Adipose tissue (tissue), 3 donors: ENCODE measurements around the gene SLC35C1. TPM values are rescaled to one million over a fixed set of nuclear protein-coding genes. Genes with fewer than 3 reads are reported as not detected.
"Not testable (repeated sequence)": the region's sequence is repeated elsewhere in the genome, so short reads cannot be mapped to it uniquely, and the experiment has no call there.

Experiments used
- H3K27ac ChIP-seq: one replicate; pipeline ENCODE4 v1.5.1; 2013; ENCODE audit warnings: low read depth, low read length
- WGBS, 3 donors: extraction: QIAGEN DNeasy Blood & Tissue Kit; methylation state at CpG; one replicate each; pipeline ENCODE4 v1.1.7; 2013; 5-methylcytosine and 5-hydroxymethylcytosine counted together
- polyA plus RNA-seq, 3 donors: library from polyadenylated mRNA; stranded (reverse); fragments of 200-250 nt; gene quantifications; one replicate each; pipeline ENCODE4 v1.2.3, GENCODE V29; 2013
- donor health status: healthy with polysubstance abuse.
- donor health status: Bipolar disorder and iron deficiency.
- donor health status: healthy.

Gene SLC35C1
- polyA plus RNA-seq, 3 donors, result 10.4 to 52.0 (median 15.4) TPM

DNA sequence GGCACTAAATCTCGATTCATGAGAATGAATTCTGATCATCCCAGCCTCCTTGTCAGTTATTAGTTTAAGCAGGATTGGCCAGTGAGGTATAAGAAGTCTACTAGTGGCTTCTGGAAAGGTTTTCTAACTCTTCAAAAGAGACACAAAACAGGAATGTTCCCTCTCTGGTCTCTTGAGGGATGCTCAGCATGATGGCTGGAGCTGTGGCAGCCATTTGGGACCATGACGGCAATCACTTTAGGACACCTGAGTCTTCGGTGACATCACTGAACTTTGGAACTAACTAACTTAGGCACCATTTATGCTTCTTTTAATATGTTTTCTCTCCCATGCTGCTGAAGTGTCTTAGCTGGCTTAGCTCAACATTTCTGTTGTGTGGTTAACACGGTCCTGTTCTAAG, 22.2 kb downstream of the SLC35C1 start:
- no peak overlapping the region for H3K27ac ChIP-seq
- WGBS, 3 donors, result 94 to 97% (median 96%) methylated on average over 4 of the region's 4 CpGs

DNA sequence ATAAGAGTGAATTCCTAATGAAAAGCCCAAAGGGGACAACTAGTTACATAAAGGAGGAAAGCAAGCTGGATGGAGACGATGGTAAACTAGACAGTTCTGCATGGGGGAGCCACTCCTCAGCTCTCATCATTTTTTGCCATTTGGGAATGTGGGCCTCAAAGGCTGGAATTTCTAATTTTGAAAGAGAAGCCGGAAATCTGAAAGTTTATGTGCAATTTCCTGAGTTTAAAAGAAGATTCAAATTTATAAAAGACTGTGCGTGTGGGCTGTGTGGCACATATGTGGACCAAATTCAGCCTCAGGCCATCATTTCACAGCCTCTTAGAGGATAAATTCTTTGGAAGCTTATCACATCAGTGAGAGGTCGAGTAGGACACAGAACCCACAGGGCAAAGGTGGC, 24.0 kb downstream of the SLC35C1 start:
- H3K27ac ChIP-seq, result no peak overlapping the region
- WGBS, 3 donors, result 63 to 65% (median 64%) methylated on average over 4 of the region's 4 CpGs

DNA sequence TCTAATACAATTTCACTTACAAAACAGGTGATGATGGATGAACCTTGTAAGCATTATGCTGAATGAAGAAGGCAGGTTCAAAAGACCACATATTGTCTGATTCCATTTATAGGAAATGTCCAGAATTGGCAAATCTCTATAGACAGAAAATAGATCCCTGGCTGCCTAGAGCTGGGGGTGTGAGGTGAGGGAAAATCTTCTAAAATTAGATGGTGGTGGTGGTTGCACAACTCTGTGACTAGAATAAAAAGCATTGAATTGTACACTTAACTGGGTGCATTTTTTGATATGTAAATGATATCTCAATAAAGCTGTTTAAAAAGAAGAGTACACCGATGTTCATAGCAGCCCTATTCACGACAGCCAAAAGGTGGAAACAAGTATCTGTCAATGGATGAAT, 25.6 kb downstream of the SLC35C1 start:
- WGBS, 3 donors, result 94 to 95% (median 95%) methylated on average over 2 of the region's 2 CpGs
- H3K27ac ChIP-seq, result no peak overlapping the region

DNA sequence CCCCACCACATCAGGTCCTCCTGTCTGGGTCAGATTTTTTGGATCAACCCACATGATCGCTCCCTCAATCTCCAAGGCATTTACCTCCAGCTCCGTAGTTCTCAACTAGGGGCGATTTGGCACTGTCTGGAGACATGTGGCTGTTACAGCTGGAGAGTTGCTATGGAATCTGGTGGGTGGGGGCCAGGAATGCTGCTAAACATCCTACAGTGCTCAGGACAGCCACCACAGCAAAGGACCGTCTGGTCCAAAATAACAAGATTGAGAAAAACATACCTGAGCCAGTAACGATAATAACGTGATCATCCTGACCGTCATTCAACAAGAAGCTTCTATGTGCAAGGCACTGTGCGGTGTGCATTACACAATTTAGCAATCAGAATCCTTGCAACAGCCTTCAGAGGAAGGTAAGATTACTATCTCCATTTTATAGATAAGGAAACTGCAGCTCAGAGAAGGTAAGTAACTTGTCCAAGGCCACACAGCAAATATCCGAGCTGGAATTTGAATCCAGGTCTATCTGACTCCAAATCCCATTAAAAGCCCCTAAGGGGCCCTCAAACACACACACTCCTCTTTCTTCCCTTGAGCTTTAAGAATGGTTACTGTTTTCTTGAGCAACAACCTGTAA, 28.0 kb downstream of the SLC35C1 start:
- 76 to 86% (median 83%) methylated on average over 9 of the region's 9 CpGs for WGBS, 3 donors
- no peak overlapping the region for H3K27ac ChIP-seq

DNA sequence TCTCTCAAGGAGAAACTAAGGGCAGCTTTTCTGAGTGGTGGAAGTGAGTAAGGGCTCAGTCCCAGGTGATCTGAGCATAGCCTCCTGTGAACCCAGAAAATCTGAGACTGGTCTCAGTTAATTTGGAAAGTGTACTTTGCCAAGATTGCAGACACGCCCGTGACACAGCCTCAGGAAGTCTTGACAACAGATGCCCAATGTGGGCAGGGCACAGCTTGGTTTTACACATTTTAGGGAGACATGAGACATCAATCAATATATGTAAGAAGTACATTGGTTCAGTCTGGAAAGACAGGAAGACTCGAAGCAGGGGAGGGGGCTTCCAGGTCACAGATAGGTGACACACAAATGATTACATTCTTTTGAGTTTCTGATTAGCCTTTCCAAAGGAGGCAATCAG, 28.8 kb downstream of the SLC35C1 start:
- WGBS, 3 donors, result 58 to 63% (median 58%) methylated on average over 3 of the region's 3 CpGs
- no peak overlapping the region for H3K27ac ChIP-seq

DNA sequence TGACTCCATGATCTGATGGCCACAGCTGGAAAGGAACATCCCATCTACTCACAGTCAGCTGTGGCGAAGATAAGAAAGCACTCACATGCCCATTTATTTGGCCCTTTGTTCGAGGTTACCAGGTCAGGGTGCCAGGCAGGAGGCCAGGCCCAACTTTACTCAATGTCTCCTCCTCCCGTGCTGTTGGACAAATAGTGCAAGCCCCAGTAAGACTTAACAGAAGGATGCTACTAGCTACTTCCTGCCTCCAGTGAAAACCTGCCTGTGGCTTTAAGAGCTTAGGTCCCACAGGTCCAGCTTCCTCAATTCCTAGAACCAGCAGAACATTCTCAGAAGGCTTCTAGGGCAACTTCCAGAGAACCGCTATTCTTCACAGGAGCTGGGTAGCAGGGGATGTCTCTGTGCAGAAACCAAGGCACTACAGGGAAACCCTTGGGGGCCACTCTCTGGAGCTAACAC, 29.4 kb downstream of the SLC35C1 start:
- no peak overlapping the region for H3K27ac ChIP-seq
- WGBS, 3 donors, result 42 to 50% (median 45%) methylated on average over 4 of the region's 4 CpGs

DNA sequence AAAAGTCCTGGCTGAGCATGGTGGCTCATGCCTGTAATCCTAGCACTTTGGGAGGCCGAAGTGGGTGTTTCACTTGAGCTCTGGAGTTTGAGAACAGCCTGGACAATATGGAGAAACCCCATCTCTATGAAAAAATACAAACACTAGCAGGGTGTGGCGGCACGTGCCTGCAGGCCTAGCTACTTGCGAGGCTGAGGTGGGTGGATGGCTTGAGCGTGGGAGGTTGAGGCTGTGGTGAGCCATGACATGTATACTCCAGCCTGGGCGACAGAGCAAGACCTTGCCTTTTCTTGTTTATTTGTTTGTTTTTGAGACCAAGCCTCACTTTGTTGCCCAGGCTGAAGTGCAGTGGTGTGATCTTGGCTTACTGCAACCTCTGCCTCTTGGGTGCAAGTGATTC, 34.3 kb downstream of the SLC35C1 start:
- 90 to 93% (median 92%) methylated on average over 6 of the region's 6 CpGs for whole genome bisulfite sequencing, 3 donors
- H3K27ac ChIP-seq, result no peak overlapping the region

DNA sequence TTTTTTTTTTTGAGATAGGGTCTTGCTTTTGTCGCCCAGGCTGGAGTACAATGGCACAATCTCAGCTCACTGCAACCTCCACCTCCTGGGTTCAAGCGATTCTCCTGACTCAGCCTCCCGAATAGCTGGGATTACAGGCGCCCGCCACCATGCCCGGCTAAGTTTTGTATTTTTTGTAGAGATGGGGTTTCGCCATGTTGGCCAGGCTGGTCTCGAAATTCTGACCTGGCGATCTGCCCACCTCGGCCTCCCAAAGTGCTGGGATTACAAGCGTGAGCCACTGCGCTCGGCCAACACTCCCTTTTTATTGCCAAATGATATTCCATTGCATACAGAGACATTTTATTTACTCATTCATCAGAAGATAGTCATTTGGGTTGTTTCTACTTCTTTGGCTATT, 35.3 kb downstream of the SLC35C1 start:
- WGBS, 3 donors, result 83 to 90% (median 88%) methylated on average over 13 of the region's 13 CpGs
- not testable (repeated sequence) for H3K27ac ChIP-seq

DNA sequence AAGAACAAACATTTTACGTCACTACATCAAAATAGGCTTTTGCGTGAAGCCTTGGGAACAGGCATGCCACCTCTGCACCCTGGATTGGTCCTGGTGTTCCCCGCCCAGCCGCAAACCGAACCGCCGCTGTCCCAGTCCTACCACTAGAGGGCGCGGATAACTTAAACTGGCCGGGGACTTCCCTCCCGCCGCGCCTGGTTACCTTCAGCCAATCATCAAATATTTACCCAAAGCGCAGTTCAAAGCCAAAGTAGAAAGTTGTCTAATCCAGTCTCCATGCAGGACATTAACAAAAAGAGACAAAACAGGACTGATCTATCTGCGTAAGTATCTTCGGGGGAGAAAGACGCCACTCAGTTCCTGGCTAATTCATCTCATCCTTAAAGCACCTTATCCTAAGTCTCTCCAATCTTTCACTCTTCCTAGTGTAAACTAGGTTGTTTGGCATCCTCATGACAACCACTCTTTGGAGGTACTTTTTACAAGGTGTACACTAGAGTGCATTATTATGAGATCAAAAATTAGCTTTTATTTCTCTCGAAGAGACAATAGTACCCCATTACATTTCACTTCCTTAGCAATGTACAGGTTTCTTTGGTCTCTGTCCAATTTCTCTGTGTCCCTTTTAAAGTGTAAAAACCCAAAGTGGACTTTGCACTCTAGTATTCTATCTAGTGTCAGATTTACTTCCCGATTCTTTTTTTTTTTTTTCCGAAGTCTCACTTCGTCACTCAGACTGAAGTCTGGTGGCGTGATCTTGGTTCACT, 38.4 kb downstream of the SLC35C1 start:
- H3K27ac ChIP-seq, result no peak overlapping the region
- 8 to 19% (median 18%) methylated on average over 22 of the region's 22 CpGs for WGBS, 3 donors

DNA sequence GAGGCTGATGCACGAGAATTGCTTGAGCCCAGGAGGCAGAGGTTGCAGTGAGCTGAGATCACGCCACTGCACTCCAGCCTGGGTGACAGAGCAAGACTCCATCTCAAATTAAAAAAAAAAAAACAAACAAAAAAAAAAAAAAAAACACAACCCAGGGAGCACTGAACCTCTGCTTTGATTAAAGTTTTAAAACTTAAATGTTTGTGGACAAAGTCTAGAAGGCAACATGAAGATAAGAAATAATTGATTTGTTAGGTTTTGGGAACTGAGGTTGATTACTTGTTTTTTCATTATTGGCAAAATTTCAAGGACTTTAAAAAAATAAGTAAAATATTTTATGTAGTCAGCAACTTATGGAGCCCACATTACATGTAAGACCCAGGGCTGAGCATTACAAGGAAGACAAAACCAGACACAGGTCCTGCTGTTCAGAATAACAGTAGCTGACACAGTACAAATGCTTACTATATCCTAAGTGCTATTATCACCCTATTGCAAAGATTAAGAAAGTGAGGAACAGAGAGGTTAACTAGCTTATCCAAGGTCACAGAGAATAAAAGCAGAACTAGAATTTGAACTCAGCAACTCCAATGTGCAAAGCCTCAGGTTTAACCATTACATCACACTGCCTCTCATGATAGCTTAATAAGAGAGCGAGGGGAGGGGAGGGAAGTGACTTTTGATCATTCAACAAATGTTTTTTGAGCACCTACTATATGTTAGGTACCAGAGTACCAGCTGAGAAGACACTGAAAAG, 40.1 kb downstream of the SLC35C1 start:
- WGBS, 3 donors, result 76 to 85% (median 82%) methylated on average over 3 of the region's 3 CpGs
- H3K27ac ChIP-seq, result no peak overlapping the region

DNA sequence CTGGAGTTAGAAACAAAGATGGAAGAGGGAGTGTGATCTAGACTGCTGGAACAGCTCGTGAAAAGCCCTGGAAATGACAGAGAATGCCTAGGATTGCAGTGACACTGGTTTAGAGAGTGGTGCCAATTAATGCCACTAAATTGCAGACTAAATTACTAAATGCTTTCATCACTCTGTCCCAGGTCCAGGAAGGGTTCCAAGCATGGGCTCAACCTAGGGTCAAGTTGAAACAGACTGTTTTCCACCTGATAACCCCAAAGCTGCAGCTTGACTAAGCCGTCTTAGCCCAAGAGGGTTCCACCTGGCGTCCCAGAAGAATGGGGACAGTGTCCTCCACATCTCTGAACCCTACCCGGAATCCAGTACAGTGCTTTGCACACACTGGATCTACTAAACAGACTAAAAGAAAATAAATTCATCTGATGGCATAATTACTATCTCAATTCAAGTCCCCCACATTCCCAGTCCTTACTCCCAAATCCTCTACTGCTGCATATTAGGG, 41.3 kb downstream of the SLC35C1 start:
- no peak overlapping the region for H3K27ac ChIP-seq
- WGBS, 3 donors, result 82 to 84% (median 83%) methylated on average over 4 of the region's 4 CpGs

DNA sequence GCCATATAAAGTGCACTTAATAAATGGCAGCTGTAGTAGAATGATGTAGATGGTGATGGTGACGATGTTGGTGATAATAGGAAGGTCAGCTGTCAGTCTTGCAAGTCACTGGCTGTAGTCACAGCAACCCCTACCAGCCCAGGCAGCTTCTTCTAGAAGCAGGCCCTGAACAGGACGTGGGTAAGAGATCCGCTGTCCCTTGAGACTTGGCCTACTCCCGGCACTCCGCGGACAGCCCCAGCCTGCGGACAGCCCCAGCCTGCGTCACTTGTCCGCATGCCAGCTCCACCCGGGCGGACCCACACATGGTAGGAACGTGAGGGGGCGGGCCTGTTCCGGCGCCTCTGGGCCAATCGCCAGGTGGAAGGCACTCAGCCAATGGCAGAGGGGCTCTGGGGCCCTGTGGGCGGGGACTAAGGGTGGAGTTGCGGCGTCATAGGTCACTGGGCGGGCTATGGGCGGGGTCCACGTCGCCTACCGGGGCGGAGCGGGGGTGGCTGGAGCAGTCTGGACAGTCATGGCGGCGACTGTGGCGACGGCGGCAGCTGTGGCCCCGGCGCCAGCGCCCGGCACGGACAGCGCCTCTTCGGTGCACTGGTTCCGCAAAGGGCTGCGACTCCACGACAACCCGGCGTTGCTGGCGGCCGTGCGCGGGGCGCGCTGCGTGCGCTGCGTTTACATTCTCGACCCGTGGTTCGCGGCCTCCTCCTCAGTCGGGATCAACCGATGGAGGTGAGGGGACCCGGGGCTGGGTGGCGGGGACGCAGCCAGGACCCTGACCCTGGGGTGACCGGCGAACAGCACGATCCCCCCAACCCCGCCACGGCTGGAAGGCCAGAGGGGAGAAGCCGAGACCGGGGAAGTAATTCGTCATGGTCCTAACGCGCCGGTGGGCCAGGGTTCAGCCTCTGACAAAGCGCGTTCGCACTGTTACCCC, 42.3 kb downstream of the SLC35C1 start, which contains the start of gene CRY2:
CRY2 (plus strand) TSS at position 502 of the 937 bp plus-strand sequence; CDS start at position 518, 16 bp downstream.
- WGBS, 3 donors, result 0 to 1% (median 0%) methylated on average over 72 to 75 of the region's 75 CpGs
- peak within 1 kb of the TSS; percentile 95 for H3K27ac ChIP-seq

DNA sequence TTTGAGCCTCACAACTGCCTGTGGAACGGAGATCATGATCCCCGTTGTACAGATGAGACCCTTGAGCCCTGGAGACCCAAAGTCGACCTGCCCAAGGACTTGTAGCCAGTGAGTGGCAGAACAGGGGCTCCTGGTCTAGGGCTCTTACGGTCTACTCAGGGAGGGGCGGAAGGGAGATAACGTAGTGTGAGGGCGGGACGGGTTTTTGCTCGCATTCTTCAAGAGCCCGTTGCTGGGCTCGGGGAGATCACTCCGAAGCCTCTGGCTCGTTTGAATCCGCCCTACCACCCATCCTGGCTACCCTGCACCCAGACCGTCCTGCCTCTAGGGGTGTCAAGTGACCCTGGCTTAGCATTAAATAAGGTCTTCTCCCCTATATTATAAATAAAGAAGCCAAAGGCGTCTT, 43.0 kb downstream of the SLC35C1 start:
- peak overlapping the region; percentile 4 for H3K27ac ChIP-seq
- 0 to 1% (median 0%) methylated on average over 16 of the region's 16 CpGs for WGBS, 3 donors

DNA sequence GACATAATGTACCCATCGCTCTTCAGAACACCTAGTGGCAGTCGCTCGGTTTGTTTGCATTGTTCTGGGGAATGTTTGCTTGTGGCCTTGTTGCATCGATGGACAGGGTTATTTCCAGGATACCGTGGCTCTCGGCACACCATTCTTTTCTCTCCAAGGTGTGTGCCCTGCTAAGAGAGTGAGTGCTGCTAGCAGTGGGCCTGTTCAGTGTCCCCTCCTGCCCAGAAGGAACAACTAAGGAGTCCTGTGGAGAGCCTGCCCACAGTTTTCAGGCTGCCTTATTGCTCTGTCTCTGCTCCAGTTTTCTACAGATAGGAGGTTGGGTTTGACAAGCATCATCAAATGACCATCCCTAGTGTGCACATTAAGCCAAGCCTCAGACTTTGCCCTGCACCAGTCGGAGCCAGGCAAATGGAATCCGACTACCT, 43.7 kb downstream of the SLC35C1 start:
- no peak overlapping the region for H3K27ac ChIP-seq
- 32 to 66% (median 54%) methylated on average over 8 of the region's 8 CpGs for WGBS, 3 donors

DNA sequence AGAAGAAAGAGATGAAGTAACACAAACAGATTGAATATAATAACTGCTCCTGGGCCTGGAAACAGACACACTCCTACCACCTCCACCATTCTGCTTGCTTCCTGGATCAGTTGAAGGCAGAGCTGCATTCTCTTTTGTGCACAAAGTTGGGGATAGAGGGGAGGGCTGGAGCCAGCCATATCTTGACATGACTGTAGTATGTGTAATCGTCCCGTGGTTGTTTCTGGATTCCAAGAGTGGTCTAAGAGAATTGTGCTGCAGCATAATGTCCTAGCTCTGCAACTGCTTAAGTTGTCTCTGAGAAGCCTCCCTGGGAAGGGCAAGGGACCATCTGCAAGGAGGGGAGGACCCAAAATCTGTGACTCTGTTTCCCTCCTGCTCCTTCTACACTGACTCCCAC, 45.5 kb downstream of the SLC35C1 start:
- 58 to 70% (median 69%) methylated on average over 2 of the region's 2 CpGs for WGBS, 3 donors
- H3K27ac ChIP-seq, result no peak overlapping the region

DNA sequence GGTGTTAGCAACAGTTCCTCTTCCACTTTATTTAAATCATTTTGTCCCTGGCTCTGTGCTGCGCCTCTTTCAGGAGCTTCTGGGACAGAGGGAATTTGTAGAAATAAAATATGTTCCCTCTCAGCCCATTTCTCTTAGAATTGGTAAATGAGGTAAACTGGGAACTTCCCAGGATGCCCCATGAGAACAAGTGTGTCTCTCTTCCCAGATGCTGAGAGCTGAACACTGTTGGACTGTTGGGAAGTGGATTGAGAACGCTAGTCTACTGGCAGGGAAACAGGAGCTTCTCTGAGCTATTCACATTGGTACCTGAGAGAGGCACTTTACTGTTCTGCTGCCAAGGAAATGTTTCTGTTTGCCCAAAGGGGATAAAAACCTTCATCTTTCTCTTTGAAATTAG, 46.3 kb downstream of the SLC35C1 start:
- no peak overlapping the region for H3K27ac ChIP-seq
- 54 to 79% (median 77%) methylated on average over 2 of the region's 2 CpGs for WGBS, 3 donors

DNA sequence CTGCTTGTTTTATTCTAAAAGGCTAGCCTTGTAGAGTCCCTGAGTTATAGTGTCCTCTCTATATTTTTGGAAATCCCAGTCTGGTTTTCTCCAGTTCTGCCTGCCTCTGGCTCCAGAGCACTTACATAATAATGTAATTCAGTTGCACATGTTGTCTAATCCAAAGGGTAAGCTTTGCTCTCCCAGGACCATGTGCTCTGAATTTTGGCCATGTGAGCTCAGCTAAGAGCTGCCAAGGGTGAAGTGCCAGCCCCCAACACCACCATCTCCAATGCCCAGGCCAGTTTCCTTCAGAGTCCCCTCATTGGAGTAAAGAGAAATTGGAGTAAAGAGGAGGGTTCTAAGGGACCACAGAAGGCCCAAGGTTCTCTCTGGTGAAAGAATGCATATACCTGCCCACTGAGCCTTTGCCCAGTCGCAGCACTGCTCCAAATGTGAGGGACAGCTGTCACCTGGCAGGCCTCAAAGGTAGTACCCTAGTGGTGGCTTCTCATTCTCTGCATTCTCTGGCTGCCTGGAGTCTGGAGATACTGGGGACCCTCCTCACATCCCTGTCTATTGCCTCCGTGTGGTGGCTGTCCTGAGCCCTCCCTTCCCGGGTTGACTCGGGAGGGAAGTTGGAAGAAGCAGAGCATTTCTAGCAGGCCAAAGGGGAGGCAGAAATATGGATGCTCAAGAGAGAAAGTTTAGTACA, 47.2 kb downstream of the SLC35C1 start:
- H3K27ac ChIP-seq, result no peak overlapping the region
- WGBS, 3 donors, result 55 to 71% (median 68%) methylated on average over 4 of the region's 4 CpGs
